HG02885 (cell line): ENCODE results near the gene MGAT2.
"Not testable (repeated sequence)": the region's sequence is repeated elsewhere in the genome, so short reads cannot be mapped to it uniquely, and the experiment has no call there.

Experiments
- ATAC-seq: cut with Tn5 transposase; IDR thresholded peaks from one replicate; pipeline ENCODE4 v1.9.1; 2021; ENCODE audit warnings: mild to moderate bottlenecking; ENCODE audit not compliant: unreplicated experiment, poor library complexity

The MGAT2 gene

DNA sequence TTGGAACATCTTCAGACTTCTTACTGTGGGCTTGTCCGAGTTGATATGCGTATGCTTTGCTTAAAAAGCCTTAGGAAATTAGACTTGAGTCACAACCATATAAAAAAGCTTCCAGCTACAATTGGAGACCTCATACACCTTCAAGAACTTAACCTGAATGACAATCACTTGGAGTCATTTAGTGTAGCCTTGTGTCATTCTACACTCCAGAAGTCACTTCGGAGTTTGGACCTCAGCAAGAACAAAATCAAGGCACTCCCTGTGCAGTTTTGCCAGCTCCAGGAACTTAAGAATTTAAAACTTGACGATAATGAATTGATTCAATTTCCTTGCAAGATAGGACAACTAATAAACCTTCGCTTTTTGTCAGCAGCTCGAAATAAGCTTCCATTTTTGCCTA is 13.0 kb upstream of the MGAT2 start:
- ATAC-seq: no peak

DNA sequence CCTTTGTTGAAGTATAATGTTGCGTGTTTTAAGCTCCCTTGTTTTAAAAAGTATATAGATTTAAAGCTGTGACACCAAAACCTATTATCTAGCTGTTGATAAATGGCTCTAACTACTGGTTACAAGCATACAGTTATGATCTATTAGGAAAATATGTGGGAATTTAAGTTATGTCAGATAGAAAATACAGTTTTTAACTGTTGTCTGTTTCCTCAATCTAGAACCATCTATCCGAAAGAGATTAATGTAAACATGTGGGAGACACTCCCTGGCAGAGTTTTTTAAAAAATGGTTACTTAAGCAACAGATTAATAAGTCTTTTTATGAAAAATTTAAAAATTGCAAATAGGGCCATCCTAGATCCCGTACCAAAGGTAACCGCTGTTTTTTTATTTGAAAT is 8.3 kb upstream of the MGAT2 start:
- no peak for ATAC-seq

DNA sequence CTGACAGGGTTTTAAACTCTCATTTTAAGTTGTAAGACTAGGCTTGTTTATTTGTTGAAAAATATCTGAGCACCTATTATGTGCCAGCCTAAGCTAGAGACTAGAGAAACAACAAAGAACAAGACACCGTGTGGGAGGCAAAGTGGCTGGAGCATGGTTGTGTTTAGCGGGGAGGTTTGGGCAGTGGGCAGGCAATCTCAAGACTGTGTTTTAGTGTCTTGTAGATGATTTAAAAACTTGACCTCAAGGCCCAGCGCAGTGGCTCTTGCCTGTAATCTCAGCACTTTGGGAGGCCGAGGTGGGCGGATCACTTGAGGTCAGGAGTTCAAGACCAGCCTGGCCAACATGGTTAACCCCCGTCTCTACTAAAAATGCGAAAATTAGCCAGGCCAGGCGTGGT is 7.9 kb upstream of the MGAT2 start:
- no peak for ATAC-seq

DNA sequence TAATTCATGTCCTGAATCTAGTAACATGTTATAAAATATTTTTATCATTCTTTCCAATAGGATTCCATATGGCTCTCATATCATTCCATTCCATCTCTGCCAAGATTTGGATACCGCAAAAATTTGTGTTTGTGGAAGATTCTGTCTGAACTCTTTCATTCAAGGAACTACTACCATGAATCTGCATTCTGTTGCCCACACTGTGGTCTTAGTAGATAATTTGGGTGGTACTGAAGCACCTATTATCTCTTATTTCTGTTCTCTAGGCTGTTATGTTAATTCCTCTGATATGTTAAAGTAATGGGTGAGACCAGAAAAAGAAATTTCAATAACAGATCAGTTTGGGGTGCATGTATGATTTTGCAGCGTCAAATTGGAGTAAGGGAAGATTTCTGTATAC is 6.4 kb upstream of the MGAT2 start:
- no peak for ATAC-seq

DNA sequence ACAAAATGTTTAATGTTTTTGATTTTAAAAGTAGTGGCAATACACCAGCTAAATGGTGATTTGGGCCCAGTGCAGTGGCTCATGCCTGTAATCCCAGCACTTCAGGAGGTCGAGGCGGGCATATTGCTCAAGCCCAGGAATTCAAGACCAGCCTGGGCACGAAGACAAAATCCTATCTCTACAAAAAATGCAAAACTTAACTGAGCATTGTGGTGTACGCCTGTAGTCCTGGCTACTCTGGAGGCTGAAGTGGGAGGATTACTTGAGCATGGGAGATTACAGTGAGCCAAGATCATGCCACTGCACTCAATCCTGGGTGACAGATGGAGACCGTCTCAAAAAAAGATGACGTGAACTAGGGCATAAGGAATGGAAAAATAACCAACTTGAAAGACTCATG is 4.8 kb upstream of the MGAT2 start:
- no peak for ATAC-seq

DNA sequence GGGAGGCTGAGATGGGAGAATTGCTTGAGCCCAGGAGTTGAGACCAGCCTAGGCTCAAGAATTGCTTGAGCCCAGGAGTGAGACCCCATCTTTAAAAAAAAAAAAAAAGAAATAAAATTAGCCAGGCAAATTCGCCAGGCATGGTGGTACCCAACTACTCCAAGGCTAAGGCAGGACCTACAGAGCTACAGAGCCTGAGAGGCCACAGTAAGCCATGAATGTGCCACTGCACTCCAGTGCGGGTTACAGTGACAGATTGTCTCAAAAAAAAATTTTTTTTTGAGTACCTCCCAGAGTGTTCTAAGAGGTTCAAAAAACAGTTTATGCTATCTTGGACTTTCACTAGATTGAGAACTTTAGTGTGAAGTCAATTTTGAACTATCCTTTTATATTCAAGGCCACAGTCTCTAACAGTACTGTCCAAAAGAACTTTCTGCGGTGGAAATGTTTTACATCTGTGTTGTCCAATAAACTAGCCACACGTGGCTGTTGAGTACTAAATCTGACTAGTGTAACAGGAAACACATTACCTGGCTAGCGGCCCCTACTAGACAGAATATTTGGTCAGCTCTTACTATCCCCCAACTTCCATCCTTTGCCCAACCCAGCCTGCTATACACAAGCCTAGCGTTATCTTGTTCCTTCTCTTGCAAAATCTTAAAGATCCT is 2.6 kb upstream of the MGAT2 start:
- ATAC-seq: no peak

DNA sequence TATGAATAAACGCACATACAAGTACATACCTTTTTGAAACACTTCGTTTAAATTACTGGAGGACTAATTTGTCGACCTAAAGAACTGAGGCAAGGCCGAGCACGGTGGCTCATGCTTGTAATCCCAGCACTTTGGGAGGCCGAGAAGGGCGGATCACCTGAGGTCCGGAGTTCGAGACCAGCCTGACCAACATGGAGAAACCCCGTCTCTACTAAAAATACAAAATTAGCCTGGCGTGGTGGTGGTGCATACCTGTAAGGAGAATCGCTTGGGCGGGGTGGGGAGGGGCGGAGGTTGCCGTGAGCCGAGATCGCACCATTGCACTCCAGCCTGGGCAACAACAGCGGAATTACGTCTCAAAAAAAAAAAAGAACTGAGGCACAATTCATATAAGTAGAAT is 1.3 kb upstream of the MGAT2 start:
- ATAC-seq: not testable (repeated sequence)

DNA sequence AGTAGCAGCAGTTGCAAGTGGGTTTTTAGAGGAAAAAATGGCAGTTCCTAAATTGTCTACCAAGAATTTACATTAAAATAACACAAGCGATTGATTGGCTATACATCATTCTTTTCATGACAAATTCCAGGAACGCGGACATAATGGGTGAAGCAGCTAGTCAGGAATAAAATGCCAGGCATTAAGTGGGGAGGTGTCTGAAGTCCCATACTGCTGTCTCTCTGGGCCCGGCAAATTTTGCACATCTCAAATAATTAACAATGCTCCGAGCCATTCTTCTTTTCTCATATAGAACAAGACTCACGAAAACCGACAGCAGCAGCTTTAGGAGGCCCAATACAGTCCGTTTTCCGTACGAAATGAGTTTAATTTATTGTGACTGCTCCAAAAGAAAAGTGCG is 869 bp upstream of the MGAT2 start:
- no peak for ATAC-seq

DNA sequence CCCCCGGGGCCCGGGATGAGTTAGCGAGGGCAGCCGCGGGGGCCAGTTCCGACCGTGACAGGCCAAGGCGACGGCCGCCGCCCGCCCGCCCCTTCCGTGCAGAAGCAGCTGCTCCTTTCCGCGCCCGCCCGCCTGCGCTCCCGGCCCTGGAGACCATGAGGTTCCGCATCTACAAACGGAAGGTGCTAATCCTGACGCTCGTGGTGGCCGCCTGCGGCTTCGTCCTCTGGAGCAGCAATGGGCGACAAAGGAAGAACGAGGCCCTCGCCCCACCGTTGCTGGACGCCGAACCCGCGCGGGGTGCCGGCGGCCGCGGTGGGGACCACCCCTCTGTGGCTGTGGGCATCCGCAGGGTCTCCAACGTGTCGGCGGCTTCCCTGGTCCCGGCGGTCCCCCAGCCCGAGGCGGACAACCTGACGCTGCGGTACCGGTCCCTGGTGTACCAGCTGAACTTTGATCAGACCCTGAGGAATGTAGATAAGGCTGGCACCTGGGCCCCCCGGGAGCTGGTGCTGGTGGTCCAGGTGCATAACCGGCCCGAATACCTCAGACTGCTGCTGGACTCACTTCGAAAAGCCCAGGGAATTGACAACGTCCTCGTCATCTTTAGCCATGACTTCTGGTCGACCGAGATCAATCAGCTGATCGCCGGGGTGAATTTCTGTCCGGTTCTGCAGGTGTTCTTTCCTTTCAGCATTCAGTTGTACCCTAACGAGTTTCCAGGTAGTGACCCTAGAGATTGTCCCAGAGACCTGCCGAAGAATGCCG is 699 bp downstream of the MGAT2 start:
- peak; percentile 31 for ATAC-seq

DNA sequence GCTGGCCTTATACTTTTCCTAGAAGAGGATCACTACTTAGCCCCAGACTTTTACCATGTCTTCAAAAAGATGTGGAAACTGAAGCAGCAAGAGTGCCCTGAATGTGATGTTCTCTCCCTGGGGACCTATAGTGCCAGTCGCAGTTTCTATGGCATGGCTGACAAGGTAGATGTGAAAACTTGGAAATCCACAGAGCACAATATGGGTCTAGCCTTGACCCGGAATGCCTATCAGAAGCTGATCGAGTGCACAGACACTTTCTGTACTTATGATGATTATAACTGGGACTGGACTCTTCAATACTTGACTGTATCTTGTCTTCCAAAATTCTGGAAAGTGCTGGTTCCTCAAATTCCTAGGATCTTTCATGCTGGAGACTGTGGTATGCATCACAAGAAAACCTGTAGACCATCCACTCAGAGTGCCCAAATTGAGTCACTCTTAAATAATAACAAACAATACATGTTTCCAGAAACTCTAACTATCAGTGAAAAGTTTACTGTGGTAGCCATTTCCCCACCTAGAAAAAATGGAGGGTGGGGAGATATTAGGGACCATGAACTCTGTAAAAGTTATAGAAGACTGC is 1.5 kb downstream of the MGAT2 start:
- no peak for ATAC-seq

DNA sequence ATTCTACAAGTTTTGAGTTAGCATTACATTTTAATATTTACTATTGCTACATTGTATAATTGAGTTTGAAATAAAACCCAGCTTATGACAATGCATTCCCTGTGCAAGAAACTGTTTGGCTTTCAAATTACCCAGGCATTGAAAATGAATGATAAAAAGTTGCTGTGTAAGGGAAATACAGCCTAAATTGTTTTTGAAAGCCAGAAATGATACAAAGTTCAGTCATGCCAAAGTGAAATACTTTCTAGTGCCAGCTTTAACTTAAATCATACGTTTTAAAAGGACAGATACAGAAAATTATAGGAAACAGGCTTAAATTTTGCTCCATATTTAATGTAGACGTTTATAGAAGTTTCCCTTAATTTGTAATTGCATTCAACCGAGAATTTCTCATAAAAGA is 2.8 kb downstream of the MGAT2 start:
- ATAC-seq: no peak

DNA sequence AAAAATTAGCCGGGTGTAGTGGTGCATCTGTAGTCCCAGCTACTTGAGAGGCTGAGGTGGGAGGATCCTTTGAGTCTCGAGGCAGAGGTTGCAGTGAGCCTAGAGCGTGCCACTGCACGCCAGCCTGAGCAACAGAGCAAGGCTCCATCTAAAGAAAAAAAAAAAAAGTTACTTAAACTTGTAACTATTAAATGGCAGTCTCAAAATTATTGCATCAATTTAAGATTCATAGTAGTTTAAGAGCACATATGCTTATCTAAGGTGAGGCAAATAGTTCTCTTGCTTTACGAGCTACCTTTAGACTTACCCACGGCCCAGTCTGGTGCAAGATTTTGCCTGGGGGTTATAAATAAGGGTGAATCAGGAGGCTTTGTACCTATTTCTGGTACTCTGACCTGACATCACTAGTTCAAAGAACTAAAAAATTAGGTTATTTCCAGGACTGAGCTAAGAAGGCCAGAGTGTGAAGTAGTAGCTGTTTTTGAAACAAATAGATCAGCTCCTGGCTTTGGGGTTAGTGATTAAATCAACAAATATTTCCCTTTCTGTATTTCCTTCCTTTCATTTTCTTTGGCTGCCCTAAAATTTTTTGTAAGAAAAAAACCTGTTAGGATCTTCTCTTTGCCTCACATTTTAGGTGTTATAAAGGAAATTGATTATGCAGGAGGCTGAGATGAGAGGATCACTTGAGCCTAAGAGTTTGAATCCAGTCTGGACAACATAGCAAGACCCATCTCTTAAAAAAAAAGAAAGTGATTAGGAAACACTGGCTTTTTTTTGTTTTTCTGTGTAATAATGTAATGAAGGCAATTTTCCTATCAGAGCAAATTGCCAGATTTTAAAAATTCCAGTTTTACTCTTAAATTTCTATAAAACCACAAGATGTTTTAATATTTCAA is 3.6 kb downstream of the MGAT2 start:
- no peak for ATAC-seq

DNA sequence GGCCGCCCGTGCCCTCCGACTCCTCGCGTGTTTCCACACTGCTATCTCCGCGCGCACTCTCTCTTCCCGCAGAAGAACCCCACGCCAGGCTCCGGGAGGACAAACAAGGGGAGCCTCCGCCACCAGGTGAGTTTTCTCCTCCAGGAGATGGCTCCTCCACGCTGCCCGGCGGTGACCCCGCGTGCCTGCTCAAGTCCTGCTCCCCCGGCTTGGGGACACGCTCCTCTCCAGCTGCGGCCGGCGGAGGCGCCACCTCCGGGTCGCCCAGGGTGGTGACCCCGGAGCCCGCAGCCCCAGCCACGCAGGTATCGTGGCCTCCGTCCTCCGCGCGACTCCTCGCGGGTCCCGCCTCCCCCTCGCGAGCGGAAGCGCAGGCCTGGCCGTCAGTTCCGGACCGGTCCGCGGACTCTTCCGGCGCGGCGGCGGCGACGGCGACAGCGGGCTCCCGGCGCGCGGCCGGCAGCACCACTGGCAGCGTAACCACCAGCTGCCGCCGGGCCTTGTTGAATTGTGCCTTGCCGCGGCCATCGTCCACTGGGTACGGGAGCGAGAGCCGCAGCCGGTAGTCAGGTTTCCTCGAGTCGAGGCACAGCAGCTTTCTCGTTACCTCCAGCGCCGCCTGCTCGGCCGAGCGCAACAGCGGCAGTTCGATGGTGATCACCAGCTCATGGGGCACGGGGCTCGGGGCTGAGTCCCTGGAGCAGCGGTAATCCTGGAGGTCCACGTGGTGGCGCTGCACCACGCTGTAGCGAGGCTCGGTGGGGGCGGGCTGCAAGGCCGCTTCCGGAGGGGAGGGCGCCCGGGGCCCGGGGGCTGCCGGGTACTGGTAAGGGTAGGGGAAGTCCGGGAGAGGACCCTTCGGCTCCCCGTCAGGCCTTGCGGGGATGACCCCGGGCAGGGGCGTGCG is 13.3 kb downstream of the MGAT2 start:
- peak; percentile 77 for ATAC-seq

DNA sequence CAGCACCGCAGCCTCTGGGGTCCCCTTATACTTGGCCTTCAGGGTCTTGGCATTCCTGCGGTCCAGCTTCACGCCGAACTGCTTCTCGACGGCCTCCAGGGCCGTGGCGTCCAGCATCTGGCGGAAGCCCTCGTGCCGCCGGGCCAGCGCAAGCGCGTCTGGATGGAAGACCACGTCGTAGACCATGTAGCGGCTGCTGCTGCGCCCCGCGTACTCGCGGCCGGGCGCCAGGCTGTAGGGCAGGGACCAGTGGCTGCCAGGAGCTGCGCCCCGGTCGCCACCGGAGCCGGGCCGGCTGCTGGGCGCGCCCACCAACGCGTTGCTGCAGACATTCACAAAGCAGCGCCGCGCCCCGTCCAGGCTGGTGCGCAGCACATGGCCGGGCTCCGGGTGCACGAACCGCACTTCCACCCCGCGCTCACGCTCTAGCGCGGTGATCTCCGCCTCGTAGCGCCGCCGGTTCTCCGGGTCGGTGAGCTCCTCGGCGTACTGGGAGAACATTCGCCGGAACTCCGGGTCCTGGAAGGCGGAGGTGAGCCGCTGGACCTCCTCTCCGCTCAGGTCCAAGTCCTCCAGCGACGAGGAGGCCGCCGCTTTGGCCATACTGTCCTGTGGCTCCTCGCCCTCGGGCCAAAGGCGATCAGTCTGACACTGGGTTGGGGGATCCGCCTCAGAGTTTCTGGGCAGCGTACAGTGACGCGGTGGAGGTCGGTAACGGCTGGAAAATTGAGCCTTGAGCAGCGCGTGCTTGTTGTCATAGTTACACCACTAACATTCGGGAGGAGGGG is 14.1 kb downstream of the MGAT2 start, which contains the start of gene DNAAF2:
DNAAF2 (minus strand) TSS at position 698 of the 788 bp plus-strand sequence; CDS start at position 603, 95 bp downstream.
- peak; percentile 32 for ATAC-seq

DNA sequence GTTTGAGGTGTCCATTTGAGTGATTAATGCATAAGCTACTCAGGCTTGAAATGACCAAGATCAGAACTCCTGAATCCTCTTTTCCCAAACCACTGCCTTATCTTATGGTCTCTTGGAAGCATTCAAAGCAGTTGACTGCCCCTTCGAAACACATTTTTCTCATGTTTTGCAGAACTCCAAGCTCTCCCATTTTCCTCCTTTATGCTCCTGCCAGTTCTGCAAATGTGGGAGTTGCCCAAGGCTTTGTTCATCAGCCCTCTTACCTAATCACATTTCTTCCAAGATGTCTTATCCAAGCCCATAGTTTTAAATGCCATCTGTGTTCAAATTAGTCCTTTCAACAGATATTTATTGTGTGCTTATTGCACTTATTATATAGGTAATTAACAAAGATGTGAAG is 16.3 kb downstream of the MGAT2 start:
- ATAC-seq: no peak

DNA sequence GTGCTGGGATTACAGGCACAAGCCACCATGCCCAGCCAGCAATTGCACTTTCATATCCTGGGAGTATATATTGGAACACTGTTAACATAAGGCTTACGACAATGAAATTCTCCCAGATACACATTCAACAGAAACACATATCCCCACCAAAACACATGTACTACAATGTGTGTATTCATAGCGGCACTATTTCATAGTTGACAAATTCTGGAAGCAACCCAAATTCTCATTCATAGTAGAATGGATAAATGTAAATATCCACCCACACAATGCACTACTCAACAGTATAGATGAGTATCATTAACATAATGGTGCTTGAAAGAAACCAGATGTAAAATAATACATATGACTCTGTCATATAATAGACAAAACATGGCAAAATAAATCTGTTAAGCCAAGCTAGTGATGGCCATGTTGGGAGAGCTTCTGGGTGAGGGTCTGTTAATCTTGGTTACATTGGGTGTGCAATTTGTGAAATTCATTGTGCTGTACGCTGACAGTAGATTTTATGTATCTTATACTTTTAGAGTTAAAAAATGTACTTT is 17.0 kb downstream of the MGAT2 start:
- ATAC-seq: no peak

DNA sequence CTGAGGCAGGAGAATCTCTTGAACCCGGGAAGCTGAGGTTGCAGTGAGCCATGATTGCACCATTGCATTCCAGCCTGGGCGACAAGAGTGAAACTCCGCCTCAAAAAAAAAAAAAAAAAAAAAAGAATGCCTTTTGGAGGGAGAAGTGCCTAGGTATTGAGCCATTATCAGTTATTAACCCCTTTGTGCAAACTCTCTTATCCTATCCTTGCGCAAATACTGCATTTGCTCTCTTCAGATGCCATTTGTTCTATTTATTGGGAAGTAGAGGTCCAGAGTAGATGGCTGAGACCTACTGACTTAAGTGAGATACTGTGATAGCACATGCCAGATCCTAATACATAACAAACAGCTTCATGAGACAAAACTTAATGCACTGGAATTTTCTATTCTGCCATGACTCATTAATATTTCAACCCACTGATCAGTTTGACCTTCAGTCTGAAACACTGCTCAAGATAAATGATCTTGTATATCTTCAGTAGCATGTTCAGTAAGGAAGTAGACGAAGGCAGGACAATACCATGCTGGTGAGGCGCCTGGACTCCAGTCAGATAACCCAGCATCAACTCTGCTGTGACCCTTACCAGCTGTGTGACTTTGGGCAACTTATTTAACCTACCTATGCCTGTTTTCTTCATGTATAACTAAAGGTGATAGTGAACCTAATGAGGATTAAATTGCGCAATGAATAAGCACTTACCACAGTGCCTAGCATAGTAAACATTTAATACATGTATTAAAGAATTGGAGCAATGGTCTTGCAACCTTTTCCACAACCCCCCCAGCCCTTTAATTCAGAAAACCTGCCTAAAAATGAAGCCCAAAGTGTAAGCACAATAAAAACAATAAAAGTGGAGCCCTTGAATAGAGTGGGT is 20.2 kb downstream of the MGAT2 start:
- ATAC-seq: no peak

DNA sequence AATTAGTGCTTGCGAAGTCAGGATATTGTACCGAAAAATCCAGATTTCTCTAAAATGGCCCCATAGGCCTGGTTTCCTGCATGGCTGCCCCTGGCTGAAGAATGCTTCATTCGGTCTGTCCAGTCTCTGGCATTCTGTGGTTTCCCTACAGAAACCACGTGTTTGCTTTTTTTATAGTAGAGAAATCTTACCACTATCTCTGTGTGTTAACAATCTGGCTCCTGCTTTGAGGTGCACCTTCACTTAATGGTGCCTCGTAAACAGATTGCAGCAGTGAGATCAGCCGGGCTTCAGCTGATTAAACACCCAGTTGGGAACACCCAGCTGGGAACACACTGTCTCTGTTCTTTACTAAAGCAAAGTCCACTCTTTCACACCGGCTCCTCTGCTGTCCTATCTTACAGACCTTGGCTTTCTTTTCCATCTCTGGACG is 21.1 kb downstream of the MGAT2 start:
- peak; percentile 50 for ATAC-seq
